GM18519 (cell line): Measurements from ENCODE around the gene BTNL3.
"Not testable (repeated sequence)": the region's sequence is repeated elsewhere in the genome, so short reads cannot be mapped to it uniquely, and the experiment has no call there.

ENCODE experiments used
- ATAC-seq: cut with Tn5 transposase; IDR thresholded peaks from one replicate; pipeline ENCODE4 v1.9.1; 2021; ENCODE audit warnings: mild to moderate bottlenecking, moderate library complexity; ENCODE audit not compliant: unreplicated experiment, low FRiP score

The BTNL3 gene, protein sequence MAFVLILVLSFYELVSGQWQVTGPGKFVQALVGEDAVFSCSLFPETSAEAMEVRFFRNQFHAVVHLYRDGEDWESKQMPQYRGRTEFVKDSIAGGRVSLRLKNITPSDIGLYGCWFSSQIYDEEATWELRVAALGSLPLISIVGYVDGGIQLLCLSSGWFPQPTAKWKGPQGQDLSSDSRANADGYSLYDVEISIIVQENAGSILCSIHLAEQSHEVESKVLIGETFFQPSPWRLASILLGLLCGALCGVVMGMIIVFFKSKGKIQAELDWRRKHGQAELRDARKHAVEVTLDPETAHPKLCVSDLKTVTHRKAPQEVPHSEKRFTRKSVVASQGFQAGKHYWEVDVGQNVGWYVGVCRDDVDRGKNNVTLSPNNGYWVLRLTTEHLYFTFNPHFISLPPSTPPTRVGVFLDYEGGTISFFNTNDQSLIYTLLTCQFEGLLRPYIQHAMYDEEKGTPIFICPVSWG

DNA sequence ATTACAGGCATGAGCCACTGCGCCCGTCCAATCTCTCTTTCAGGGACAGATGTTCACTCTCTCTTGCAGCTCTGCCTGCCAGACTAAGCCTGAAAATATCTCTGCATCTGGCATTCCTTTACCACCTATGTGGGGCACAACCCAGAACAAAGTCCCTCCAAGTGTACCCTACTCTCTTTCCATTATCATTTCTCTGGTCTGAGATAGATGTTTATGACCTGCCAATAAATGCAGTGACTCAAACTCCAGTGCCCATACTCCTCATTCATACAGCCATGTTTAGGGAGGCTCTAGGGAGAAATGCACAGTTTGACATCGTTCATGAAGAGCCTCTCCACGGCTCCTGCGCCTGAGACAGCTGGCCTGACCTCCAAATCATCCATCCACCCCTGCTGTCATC lies at the start of gene BTNL3:
BTNL3 (plus strand) TSS at position 255 of the 400 bp plus-strand sequence. CDS start 183 bp downstream, outside the sequence.
- no peak for ATAC-seq

DNA sequence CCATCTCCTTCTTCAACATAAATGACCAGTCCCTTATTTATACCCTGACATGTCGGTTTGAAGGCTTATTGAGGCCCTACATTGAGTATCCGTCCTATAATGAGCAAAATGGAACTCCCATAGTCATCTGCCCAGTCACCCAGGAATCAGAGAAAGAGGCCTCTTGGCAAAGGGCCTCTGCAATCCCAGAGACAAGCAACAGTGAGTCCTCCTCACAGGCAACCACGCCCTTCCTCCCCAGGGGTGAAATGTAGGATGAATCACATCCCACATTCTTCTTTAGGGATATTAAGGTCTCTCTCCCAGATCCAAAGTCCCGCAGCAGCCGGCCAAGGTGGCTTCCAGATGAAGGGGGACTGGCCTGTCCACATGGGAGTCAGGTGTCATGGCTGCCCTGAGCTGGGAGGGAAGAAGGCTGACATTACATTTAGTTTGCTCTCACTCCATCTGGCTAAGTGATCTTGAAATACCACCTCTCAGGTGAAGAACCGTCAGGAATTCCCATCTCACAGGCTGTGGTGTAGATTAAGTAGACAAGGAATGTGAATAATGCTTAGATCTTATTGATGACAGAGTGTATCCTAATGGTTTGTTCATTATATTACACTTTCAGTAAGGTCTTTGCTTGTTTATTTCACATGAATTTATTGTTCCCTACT lies 38.2 kb upstream of the BTNL3 start:
- no peak for ATAC-seq

DNA sequence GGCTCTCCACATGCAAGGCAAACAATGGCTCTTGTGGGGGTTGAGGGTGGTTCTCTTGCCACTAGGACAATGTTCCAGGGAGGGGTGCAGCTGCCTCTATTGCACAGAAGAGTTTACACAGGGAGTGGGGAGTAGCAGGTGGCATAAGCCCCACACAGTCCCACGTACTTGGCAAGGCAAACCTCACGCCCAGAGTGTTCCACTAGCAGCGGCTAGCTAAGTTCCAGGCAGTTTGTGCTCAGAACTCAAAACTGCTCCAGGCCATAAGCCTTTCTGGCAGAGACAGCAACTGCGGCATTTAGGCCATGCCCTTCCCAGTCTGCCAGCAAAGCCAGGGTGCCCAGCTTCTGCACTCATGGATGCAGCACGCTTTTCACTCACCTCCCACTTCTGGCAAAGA lies 29.0 kb upstream of the BTNL3 start:
- no peak for ATAC-seq

DNA sequence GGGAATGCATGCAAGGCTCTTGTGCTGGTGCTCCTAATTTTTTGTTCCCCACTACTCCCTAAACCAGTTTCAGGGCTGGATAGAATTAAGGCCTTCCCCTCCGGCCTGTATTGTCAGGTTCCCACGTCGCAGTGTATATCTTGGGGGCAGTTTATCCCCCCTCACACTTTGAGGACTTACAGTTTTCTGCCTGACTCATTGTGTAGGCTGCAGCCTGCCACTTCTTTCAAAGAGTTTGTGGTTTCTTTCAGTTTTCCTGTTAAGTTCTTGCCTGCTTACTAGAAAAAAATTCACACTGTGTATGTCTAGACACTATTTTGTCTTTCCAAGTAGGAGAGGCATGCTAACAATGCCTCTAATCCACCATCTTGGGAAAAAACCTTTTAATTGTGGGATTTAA lies 28.4 kb upstream of the BTNL3 start:
- ATAC-seq, result no peak

DNA sequence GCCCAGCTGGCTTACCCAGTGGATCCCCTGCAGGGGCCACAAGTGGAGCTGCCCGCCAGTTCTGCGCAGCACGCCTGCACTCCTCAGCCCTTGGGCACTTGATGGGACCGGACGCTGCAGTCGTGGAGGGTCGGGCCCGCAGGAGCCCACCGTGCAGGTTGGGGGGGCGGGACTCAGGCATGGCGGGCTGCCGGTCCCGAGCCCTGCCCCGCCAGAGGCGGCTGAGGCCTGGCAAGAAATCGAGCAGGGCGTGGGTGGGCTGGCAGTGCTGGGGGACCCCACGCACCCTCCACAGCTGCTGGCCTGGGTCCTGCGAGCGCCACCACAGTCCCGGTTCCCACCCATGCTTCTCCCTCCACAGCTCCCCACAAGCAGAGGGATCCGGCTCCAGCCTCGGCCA lies 19.2 kb upstream of the BTNL3 start:
- no peak for ATAC-seq

DNA sequence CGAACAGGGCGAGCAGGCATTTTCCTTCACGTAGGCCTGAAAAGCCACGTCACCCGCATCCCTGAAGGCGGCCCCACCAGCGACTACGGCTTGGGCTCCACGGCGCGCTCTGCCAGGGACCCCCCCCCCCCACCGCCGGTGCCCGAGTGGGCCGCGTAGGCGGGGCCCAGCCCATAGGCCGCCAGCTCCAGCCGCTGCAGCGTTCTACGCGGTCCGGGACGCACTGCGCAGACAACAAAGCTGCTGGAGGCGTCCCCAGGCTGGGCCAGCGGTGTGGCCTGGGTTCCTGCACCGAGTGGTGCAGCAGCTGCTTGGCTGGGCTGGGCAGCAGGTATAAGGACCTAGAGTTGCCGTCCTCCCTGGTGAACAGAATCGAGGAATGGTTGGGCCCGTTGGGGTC lies 18.3 kb upstream of the BTNL3 start:
- ATAC-seq, result no peak

DNA sequence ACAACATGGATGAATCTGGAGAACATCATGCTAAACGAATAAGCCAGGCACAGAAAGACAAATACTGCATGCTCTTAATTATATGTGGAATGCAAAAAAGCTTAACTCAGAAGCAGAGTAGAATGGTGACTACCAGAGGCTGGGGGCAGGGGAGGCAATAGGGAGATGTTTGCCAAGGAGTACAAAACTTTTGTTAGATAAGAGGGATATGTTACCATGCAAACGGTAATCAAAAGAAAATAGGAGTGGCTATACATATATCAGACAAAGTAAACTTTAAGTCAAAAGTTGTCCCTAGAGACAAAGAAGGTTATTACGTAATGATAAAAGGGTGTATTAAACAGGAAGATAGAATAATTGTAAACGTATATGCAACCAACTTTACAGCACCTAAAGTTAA lies 17.8 kb upstream of the BTNL3 start:
- no peak for ATAC-seq

DNA sequence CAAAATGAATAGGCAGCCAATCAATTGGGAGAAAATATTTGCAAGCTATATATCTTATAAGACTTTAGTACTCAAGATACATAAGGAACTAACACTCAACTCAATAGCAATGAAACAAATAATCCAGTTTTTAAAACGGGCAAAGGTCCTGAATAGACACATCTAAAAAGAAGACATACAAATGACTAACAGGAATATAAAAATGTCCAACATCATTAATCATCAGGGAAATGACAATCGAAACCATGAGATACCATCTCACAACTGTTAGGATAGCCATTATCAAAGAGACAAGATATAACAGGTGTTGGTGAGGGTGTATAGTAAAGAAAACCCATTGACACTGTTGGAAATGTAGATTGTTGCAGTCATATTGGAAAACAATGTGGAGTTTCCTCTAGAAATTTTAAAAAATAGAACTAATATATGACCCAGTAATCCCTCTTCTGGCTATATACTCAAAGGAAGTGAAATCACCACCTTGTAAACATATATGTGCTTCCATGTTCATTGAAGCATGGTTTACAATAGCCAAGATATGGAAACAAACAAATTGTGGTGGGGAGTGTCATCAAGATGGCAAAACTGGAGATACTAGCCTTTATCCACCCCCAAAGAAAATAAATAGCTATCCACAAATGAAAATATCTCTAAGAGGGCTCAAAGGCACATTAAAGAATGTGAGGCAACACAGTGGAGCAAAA lies 13.9 kb upstream of the BTNL3 start:
- ATAC-seq, result no peak

DNA sequence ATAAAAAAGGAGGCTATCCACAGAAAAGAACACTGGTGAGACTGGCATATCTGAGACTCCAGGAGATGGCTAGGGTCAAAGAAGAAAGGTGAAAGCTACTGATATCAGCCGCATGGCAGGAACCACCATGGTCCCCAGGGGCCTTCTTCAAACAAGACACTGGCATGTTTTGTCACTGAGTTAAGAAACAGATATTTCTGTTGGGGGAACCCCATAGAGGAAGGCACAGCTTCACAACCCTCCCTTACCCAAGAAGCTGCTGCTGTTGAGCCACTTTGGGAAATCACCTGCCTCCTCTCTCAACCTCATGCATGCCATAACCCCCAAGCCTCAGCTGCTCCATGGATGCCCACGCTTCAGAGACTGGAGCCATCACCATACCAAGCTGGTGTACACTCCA lies 13.3 kb upstream of the BTNL3 start:
- ATAC-seq, result no peak

DNA sequence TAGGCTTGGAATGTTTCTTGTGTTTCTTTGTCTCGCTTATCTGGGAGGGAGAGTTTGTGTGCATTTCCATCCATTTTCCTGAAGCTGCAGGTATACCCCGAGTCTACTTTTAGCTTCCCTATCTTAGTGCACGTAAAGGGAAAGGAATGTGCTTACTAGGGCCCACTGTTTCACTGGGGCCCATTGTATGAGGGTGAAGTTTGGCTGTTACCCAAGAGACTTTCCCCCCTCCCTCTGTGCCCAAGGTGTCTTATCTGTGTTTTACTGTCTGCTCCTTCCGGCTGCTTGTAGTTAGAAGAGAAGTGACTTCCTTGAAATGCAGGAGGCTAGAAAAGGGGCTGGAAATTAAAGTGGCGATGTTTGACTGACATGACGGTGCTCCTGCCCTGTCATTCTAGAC lies 12.1 kb upstream of the BTNL3 start:
- no peak for ATAC-seq

DNA sequence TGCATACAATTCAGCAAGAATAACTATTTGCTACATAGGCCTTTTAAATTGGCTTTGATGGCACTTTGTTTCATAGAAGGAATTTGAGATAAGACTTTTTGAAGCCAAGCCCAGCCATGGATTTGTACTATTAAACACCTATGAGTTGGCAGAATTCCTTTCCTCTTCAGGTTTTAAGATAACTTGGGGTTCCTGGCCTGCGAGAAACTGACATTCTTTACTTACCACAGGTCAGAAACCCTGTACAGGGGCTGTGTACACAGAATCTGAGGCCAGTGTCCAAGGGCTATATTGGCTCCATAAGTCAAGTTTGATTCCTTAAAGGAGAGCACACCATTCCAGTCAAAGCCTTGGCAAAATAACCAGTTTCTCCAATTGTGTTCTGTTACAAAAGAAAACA lies 10.8 kb upstream of the BTNL3 start:
- no peak for ATAC-seq

DNA sequence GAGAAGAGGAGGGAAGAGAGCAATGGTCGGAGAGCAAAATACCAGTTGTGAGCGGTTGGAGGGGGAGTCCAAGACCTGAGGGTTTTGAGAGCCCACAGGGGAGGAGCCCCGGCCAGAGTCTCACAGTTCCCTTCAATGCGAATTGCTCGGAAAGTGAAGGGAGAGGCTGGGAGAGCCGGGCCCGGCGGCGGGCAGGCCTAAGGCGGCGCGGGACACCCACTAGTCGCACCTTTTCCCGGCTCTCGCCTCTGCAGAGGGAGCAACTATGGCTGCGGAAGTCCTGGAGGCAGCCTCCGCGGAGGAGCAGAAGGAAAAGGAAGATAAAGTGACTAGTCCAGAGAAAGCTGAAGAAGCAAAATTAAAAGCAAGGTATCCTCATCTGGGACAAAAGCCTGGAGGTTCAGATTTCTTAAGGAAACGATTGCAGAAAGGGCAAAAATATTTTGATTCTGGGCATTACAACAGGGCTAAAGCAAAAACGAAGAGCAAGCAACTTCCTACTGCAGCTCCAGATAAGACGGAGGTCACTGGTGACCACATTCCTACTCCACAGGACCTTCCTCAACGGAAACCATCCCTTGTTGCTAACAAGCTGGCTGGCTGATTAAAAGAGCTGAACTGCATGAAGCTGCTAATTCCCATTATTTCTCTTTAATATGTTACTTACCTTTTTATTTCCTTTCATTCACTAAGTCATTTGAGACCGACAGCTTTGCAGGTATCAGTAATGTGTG lies 6.5 kb upstream of the BTNL3 start:
- no peak for ATAC-seq

DNA sequence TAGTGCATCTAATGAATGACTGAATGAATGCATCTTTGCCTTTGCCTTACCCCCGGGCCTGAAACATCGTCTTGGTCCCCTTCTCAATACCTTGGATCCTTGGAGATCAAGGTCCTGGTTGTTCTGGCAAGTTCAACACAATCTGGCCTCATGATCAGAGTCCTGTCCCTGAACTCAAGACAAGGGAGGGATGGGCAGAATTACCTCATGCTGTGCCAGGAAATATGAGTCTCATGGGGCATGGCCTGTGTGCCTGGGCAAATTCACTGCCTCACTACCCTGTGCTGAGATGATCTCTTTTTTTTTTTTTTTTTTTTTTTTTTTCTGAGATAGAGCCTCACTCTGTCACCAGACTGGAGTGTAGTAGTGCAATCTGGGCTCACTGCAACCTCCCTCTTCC lies 630 bp upstream of the BTNL3 start:
- ATAC-seq, result no peak

DNA sequence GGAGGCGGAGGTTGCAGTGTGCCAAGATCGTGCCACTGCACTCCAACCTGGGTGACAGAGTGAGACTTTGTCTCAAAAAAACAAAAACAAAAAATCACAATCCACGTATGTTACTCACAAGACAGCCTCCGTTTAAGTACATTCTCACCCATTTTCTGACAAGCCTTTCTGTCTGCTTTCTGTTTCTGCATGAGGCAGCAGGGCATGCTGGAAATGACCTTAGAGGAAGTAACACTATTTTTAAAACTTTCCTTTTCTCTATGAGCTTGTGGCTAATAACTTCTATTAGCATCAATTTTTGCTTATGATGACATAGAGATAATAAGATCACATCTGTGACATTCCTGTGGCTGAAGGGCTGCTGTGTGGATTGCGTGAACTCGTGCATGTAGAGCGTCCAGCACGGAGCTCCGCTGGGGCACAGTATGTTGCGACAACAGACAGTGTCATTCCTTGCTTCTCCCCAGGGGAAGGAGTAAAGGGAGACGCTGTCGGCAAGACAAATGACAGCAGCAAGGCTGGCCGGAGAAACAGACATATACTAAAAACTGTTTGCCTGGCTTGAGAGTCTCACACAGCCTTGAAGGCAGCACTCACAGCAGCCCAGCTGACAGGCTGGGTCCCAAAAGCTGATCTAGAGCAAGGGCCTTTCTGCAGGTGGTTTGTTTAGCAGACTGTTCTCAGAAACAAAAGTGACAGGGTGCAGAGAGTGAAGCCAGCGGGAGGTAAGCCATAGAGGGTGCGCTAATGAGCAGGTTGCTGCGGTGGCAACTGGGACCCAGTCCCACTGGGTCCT lies 1.6 kb downstream of the BTNL3 start:
- ATAC-seq, result peak; percentile 48

DNA sequence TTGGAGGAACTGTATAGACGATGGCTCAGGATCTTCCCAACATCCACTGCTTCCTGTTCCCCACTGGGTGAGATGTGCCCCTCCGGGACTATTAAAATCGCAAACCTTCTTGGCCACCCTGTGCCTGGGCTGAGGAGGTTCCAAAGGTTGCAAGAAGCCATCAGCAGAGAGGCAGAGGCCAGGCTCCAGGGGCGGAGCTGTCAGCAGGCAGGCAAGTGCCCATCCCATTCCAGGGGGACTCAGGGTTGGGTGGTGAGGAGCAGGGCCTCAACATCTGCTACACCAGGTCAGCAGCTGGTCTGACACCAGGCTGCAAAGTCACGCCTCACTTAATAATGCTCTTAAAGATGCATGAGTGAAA lies 2.2 kb downstream of the BTNL3 start:
- ATAC-seq, result no peak

DNA sequence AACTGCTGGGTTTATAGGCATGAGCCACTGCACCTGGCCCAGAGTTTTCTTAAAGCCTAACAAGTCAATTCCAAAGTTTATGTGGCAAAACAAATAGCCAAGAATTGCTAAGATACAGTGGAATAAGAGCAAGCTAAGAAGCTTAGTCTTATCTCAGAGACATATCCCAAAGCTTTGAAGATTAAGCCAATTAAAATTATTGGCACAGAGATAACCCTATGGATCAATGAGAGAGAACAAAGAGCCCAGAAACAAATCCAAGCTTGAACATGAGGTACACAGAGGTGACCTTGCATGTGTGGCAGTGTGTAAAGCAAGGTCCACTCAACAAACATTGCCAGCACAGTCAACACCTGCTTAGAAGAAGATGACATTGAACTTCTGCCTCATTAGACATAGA lies 13.3 kb downstream of the BTNL3 start:
- ATAC-seq, result no peak

DNA sequence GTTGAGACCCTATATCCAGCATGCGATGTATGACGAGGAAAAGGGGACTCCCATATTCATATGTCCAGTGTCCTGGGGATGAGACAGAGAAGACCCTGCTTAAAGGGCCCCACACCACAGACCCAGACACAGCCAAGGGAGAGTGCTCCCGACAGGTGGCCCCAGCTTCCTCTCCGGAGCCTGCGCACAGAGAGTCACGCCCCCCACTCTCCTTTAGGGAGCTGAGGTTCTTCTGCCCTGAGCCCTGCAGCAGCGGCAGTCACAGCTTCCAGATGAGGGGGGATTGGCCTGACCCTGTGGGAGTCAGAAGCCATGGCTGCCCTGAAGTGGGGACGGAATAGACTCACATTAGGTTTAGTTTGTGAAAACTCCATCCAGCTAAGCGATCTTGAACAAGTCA lies 17.1 kb downstream of the BTNL3 start:
- ATAC-seq, result no peak

DNA sequence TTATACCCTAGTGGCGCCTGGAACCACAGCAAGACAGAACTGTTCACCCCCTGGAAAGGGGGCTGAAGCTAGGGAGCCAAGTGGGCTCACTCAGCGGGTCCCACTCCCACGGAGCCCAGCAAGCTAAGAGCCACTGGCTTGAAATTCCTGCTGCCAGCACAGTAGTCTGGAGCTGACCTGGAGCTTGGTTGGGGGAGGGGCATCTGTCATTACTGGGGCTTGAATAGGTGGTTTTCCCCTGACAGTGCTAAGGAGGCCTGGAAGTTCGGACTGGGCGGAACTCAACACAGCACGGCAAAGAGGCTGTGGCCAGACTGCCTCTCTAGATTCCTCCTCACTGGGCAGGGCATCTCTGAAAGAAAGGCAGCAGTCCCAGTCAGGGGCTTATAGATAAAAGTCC lies 19.5 kb downstream of the BTNL3 start:
- no peak for ATAC-seq

DNA sequence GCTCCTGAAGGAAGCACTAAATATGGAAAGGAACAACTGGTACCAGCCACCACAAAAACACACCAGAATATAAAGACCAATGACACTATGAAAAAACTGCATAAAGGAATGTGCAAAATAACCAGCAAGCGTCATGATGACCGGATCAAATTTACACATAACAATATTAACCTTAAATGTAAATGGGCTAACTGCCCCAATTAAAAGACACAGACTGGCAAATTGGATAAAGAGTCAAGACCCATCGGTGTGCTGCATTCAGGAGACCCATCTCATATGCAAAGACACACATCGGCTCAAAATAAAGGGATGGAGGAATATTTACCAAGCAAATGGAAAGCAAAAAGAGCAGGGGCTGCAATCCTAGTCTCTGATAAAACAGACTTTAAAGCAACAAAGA lies 21.4 kb downstream of the BTNL3 start:
- not testable (repeated sequence) for ATAC-seq

DNA sequence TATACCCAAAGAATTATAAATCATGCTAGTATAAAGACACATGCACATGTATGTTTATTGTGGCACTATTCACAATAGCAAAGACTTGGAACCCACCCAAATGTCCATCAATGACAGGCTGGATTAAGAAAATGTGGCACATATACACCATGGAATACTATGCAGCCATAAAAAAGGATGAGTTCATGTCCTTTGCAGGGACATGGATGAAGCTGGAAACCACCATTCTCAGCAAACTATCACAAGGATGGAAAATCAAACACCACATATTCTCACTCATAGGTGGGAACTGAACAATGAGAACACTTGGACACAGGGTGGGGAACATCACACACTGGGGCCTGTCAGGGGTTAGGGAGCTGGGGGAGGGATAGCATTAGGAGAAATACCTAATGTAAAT lies 26.0 kb downstream of the BTNL3 start:
- ATAC-seq, result not testable (repeated sequence)
